IMR-90 (cell line): Measurements from ENCODE around the gene SET. TPM values are rescaled to one million over a fixed set of nuclear protein-coding genes. Genes with fewer than 3 reads are reported as not detected.

Experiments used
- ATAC-seq: fragments of 200-7000 bp; cut with Tn5 transposase; 2 replicates; pipeline ENCODE4 v1.9.1; 2020; ENCODE audit warnings: low read depth, mild to moderate bottlenecking, moderate library complexity
- BruUV-seq: library from RNA; stranded (reverse); fragments of 400-500 nt; replicated peaks from 2 replicates; lab custom pipeline; 2021; lab: Mats Ljungman, UMichigan
- CTCF ChIA-PET: fragments of 300-600 bp; formaldehyde crosslinking; extraction: SDS; loops from one replicate; lab custom pipeline; 2021; ENCODE audit warnings: antibody characterized with exemption; lab: Yijun Ruan, JAX
- POLR2A ChIA-PET: fragments of 300-600 bp; sonication (Branson Sonifier 250); formaldehyde crosslinking; loops from one replicate; lab custom pipeline; 2022; ENCODE audit warnings: antibody characterized with exemption; ENCODE audit not compliant: unreplicated experiment; lab: Charles Lee
- DNase-seq: peaks from one replicate; pipeline ENCODE4 v3.0.0; 2013
- H2AFZ ChIP-seq: replicated peaks from 2 replicates; pipeline ENCODE3; 2013; ENCODE audit warnings: low read length, mild to moderate bottlenecking; ENCODE audit not compliant: poor library complexity
- H2AK5ac ChIP-seq: 2 replicates; pipeline ENCODE4 v1.6.1; 2013; ENCODE audit warnings: low read depth, low read length, inconsistent platforms
- H2AK9ac ChIP-seq: replicated peaks from 2 replicates; pipeline ENCODE3; 2013; ENCODE audit warnings: mild to moderate bottlenecking, low read depth, low read length, moderate library complexity; ENCODE audit not compliant: poor library complexity
- H2BK120ac ChIP-seq: 2 replicates; pipeline ENCODE4 v1.6.1; 2013; ENCODE audit warnings: low read depth, low read length, inconsistent platforms
- H2BK15ac ChIP-seq: 3 replicates; pipeline ENCODE4 v1.6.1; 2013; ENCODE audit warnings: low read depth, low read length, inconsistent platforms
- H2BK20ac ChIP-seq: 2 replicates; pipeline ENCODE4 v1.6.1; 2013; ENCODE audit warnings: low read depth, mild to moderate bottlenecking, inconsistent platforms, low read length, moderate library complexity
- H2BK5ac ChIP-seq: 2 replicates; pipeline ENCODE4 v1.6.1; 2013; ENCODE audit warnings: mild to moderate bottlenecking, low read depth, low read length, inconsistent platforms; ENCODE audit not compliant: poor library complexity, severe bottlenecking
- H3K14ac ChIP-seq: replicated peaks from 2 replicates; pipeline ENCODE4 v1.6.1; 2013; ENCODE audit warnings: low read depth, low read length, inconsistent platforms
- H3K18ac ChIP-seq: 2 replicates; pipeline ENCODE4 v1.6.1; 2013; ENCODE audit warnings: low read depth, low read length, control low read depth
- H3K23ac ChIP-seq: 2 replicates; pipeline ENCODE4 v1.6.1; 2013; ENCODE audit warnings: low read depth, low read length, inconsistent platforms
- H3K27ac ChIP-seq: 2 replicates; pipeline ENCODE4 v1.5.1; 2013; ENCODE audit warnings: mild to moderate bottlenecking, control low read depth, low read length; ENCODE audit not compliant: insufficient read depth
- H3K27me3 ChIP-seq: 2 replicates; pipeline ENCODE4 v1.6.1; 2013; ENCODE audit warnings: low read length; ENCODE audit not compliant: control insufficient read depth, insufficient read depth
- H3K36me3 ChIP-seq: 2 replicates; pipeline ENCODE4 v1.6.1; 2013; ENCODE audit warnings: low read length, mixed read lengths; ENCODE audit not compliant: control insufficient read depth, insufficient read depth
- H3K4ac ChIP-seq: 2 replicates; pipeline ENCODE4 v1.6.1; 2013; ENCODE audit warnings: low read depth, low read length, inconsistent platforms
- H3K4me1 ChIP-seq: 2 replicates; pipeline ENCODE4 v1.6.1; 2013; ENCODE audit warnings: low read length, mixed read lengths; ENCODE audit not compliant: control insufficient read depth, insufficient read depth
- H3K4me2 ChIP-seq: 2 replicates; pipeline ENCODE4 v1.6.1; 2013; ENCODE audit warnings: low read depth, mild to moderate bottlenecking, control low read depth, low read length, moderate library complexity
- H3K4me3 ChIP-seq: 2 replicates; pipeline ENCODE4 v1.5.1; 2013; ENCODE audit warnings: low read depth, mild to moderate bottlenecking, control low read depth, low read length, moderate library complexity; ENCODE audit not compliant: insufficient read depth
- H3K56ac ChIP-seq: 2 replicates; pipeline ENCODE4 v1.6.1; 2013; ENCODE audit warnings: low read length, inconsistent platforms; ENCODE audit not compliant: insufficient read depth; ENCODE audit errors: extremely low read depth
- H3K79me1 ChIP-seq, 2 experiments: 2 replicates each; pipeline ENCODE4 v1.6.1; 2013; ENCODE audit warnings: low read length in 2 of 2, inconsistent platforms in 1 of 2, low read depth in 1 of 2
- H3K9ac ChIP-seq: 2 replicates; pipeline ENCODE4 v1.6.1; 2013; ENCODE audit warnings: low read depth, low read length, control low read depth
- H3K9me1 ChIP-seq: 2 replicates; pipeline ENCODE4 v1.6.1; 2013; ENCODE audit warnings: low read length, inconsistent platforms; ENCODE audit not compliant: insufficient read depth
- H3K9me3 ChIP-seq: 2 replicates; pipeline ENCODE4 v1.6.1; 2013; ENCODE audit warnings: low read length; ENCODE audit not compliant: control insufficient read depth, insufficient read depth
- H4K20me1 ChIP-seq: 2 replicates; pipeline ENCODE4 v1.6.1; 2013; ENCODE audit warnings: low read length, inconsistent platforms; ENCODE audit not compliant: insufficient read depth
- H4K5ac ChIP-seq: 2 replicates; pipeline ENCODE4 v1.6.1; 2013; ENCODE audit warnings: mild to moderate bottlenecking, low read depth, low read length, control low read depth
- H4K8ac ChIP-seq, 2 experiments: 2 replicates each; pipeline ENCODE4 v1.6.1; 2013; ENCODE audit warnings: low read depth in 2 of 2, low read length in 2 of 2, control low read depth in 1 of 2, inconsistent platforms in 1 of 2
- H4K91ac ChIP-seq: 2 replicates; pipeline ENCODE4 v1.6.1; 2013; ENCODE audit warnings: low read depth, low read length, inconsistent platforms; ENCODE audit not compliant: insufficient read depth
- BHLHE40 ChIP-seq: fragments of 150-350 bp; IDR thresholded peaks from 2 replicates; pipeline ENCODE4 v1.6.1; 2016; ENCODE audit warnings: mild to moderate bottlenecking, low read depth, low read length
- CEBPB ChIP-seq: IDR thresholded peaks from 2 replicates; pipeline ENCODE4 v1.6.1; 2012; ENCODE audit warnings: low read depth, low read length, improper control_type of control experiment
- CHD1 ChIP-seq: IDR thresholded peaks from 2 replicates; pipeline ENCODE4 v1.6.1; 2012; ENCODE audit warnings: low read depth, low read length, improper control_type of control experiment
- MAZ ChIP-seq: IDR thresholded peaks from 2 replicates; pipeline ENCODE4 v1.6.1; 2012; ENCODE audit warnings: low read depth, mild to moderate bottlenecking, low read length, improper control_type of control experiment, moderate library complexity, borderline replicate concordance
- NFE2L2 ChIP-seq: fragments of 150-350 bp; IDR thresholded peaks from 2 replicates; pipeline ENCODE4 v1.6.1; 2016; ENCODE audit warnings: low read depth, mild to moderate bottlenecking, low read length
- SMC3 ChIP-seq: fragments of 150-350 bp; IDR thresholded peaks from 2 replicates; pipeline ENCODE4 v1.6.1; 2016; ENCODE audit warnings: low read depth, mild to moderate bottlenecking, antibody characterized with exemption, low read length, moderate library complexity
- WGBS, 2 experiments: methylation state at CpG; one replicate each; pipeline versions ENCODE4 v1.1.5 to v1.1.7; 2013; ENCODE audit warnings: missing lambda C conversion rate in 2 of 2; ENCODE audit not compliant: insufficient read length in 1 of 2; ENCODE audit errors: extremely low coverage in 2 of 2; 5-methylcytosine and 5-hydroxymethylcytosine counted together
- dilution Hi-C: fragments of 300-500 bp; cut with HindIII; formaldehyde crosslinking; loops from one replicate; pipeline ENCODE4 v1.14.3; 2018; ENCODE audit warnings: low sequenced_read_pairs; ENCODE audit not compliant: unreplicated experiment
- in situ Hi-C: fragments of 300-500 bp; cut with MboI; formaldehyde crosslinking; loops from 3 replicates; pipeline ENCODE4 v1.14.3; 2019; ENCODE audit warnings: low sequenced_read_pairs, inconsistent platforms, mixed read lengths
- intact Hi-C: fragments of 100-400 bp; cut with micrococcal nuclease; formaldehyde crosslinking; loops from 2 replicates; pipeline ENCODE4 v1.10.0; 2022
- polyA plus RNA-seq, 3 experiments: library from polyadenylated mRNA; depleted of rRNA; stranded (reverse); fragments of >200 nt; gene quantifications; 2 replicates each; pipeline ENCODE4 v1.2.3, GENCODE V29; 2012; ENCODE audit warnings: low replicate concordance in 1 of 3
- total RNA-seq: library from RNA; depleted of rRNA; stranded (reverse); fragments of >200 nt; gene quantifications from 2 replicates; pipeline ENCODE4 v1.2.3, GENCODE V29; 2012
- TF ChIP-seq, protein P1 (sequence below): conservative IDR thresholded peaks from 2 replicates; pipeline ENCODE4 v1.5.1; 2012; ENCODE audit warnings: mild to moderate bottlenecking, low read depth, low read length, improper control_type of control experiment
- TF ChIP-seq, protein P2 (sequence below): fragments of 150-350 bp; IDR thresholded peaks from 2 replicates; pipeline ENCODE4 v1.6.1; 2016; ENCODE audit warnings: low read depth, mild to moderate bottlenecking, low read length, moderate library complexity, borderline replicate concordance
- TF ChIP-seq, protein P3 (sequence below): fragments of 150-350 bp; IDR thresholded peaks from 2 replicates; pipeline ENCODE4 v1.6.1; 2017; ENCODE audit warnings: mild to moderate bottlenecking, antibody characterized with exemption, low read length, low read depth

The SET gene
- total and polyA plus RNA-seq, 2 of the 4 experiments (the other 2 are of a cell fraction) = 104 to 182 TPM

DNA sequence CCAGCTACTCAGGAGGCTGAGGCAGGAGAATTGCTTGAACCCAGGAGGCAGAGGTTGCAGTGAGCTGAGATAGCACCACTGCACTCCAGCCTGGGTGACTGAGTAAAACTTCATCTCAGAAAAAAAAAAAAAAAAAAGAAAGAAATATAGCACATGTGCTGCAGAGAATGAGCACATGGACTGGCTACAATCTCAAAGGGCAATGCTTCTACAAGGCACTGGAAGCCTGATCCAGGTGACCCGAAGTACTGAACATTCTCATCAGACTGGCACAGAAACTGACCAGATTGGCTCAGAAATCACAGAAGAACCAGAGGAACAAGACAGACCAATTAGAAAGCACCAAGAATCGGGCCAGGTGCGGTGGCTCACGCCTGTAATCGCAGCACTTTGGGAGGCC, 37.2 kb upstream of the SET start:
- BruUV-seq = no TSS peak
- H3K36me3 ChIP-seq = no peaks in the 10 kb centered on the region
- H4K5ac ChIP-seq = no peak overlapping the region
- no peak overlapping the region for H3K56ac ChIP-seq
- WGBS, 2 experiments = 100% methylated on average over 1 of the region's 5 CpGs; no CpG with 5 or more reads in 1 of the 2 experiments
- no peak overlapping the region for H2AK5ac ChIP-seq
- H3K23ac ChIP-seq = no peak overlapping the region
- DNase-seq (no peak), ATAC-seq (no peak)
- H3K14ac ChIP-seq = no peak overlapping the region
- no peak overlapping the region for H4K91ac ChIP-seq
- H3K27ac ChIP-seq = no peak overlapping the region
- H3K4me1 ChIP-seq = no peaks in the 10 kb centered on the region
- TF ChIP-seq, protein P1, sequence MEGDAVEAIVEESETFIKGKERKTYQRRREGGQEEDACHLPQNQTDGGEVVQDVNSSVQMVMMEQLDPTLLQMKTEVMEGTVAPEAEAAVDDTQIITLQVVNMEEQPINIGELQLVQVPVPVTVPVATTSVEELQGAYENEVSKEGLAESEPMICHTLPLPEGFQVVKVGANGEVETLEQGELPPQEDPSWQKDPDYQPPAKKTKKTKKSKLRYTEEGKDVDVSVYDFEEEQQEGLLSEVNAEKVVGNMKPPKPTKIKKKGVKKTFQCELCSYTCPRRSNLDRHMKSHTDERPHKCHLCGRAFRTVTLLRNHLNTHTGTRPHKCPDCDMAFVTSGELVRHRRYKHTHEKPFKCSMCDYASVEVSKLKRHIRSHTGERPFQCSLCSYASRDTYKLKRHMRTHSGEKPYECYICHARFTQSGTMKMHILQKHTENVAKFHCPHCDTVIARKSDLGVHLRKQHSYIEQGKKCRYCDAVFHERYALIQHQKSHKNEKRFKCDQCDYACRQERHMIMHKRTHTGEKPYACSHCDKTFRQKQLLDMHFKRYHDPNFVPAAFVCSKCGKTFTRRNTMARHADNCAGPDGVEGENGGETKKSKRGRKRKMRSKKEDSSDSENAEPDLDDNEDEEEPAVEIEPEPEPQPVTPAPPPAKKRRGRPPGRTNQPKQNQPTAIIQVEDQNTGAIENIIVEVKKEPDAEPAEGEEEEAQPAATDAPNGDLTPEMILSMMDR = no peak
- TF ChIP-seq, protein P2, sequence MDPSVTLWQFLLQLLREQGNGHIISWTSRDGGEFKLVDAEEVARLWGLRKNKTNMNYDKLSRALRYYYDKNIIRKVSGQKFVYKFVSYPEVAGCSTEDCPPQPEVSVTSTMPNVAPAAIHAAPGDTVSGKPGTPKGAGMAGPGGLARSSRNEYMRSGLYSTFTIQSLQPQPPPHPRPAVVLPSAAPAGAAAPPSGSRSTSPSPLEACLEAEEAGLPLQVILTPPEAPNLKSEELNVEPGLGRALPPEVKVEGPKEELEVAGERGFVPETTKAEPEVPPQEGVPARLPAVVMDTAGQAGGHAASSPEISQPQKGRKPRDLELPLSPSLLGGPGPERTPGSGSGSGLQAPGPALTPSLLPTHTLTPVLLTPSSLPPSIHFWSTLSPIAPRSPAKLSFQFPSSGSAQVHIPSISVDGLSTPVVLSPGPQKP = no peak
- TF ChIP-seq MAZ = no peak
- TF ChIP-seq, protein P3, sequence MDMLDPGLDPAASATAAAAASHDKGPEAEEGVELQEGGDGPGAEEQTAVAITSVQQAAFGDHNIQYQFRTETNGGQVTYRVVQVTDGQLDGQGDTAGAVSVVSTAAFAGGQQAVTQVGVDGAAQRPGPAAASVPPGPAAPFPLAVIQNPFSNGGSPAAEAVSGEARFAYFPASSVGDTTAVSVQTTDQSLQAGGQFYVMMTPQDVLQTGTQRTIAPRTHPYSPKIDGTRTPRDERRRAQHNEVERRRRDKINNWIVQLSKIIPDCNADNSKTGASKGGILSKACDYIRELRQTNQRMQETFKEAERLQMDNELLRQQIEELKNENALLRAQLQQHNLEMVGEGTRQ = no peak
- no peak for TF ChIP-seq NFE2L2
- TF ChIP-seq CHD1 = no peak
- no peak for TF ChIP-seq CEBPB
- TF ChIP-seq BHLHE40 = no peak
- TF ChIP-seq SMC3 = no peak
- CTCF ChIA-PET = no interaction called here
- no peak overlapping the region for H2BK20ac ChIP-seq
- no peak overlapping the region for H2AK9ac ChIP-seq
- H3K9me3 ChIP-seq = no peaks in the 10 kb centered on the region
- H3K4me2 ChIP-seq = no peak overlapping the region
- H2AFZ ChIP-seq = no peak overlapping the region
- POLR2A ChIA-PET = no interaction called here
- no peaks in the 10 kb centered on the region for H3K27me3 ChIP-seq
- peaks cover 24 to 32% of the 10 kb centered on the region in 2 experiments for H3K79me1 ChIP-seq
- H3K9ac ChIP-seq = no peak overlapping the region
- intact Hi-C loops = no loop called here
- no peaks in the 10 kb centered on the region for H4K20me1 ChIP-seq
- H2BK5ac ChIP-seq = no peak overlapping the region
- H2BK15ac ChIP-seq = no peak overlapping the region
- H3K4me3 ChIP-seq = no peak overlapping the region
- H4K8ac ChIP-seq = no peak overlapping the region
- H2BK120ac ChIP-seq = no peak overlapping the region
- no peak overlapping the region for H3K18ac ChIP-seq
- in situ Hi-C loops = no loop called here
- H3K4ac ChIP-seq = no peak overlapping the region
- dilution Hi-C loops = no loop called here
- 0 out of 2 replicates have a peak, but pooled peaks cover 6% of the 10 kb centered on the region for H3K9me1 ChIP-seq
